Renal pelvis (tissue), 4 donors: ENCODE data around the gene PLN. TPM values are rescaled to one million over a fixed set of nuclear protein-coding genes. Genes with fewer than 3 reads are reported as not detected.
A peak's percentile ranks its signal among the peaks of the same experiment; 100 is the strongest.

Experiments
- DNase-seq: peaks from one replicate; pipeline ENCODE4 v3.0.0-alpha.2; 2013
- polyA plus RNA-seq, 3 donors: library from polyadenylated mRNA; unstranded; fragments of 120-200 nt; gene quantifications; one replicate each; pipeline ENCODE4 v1.2.1, GENCODE V29; 2013; ENCODE audit not compliant: insufficient read length in 3 of 3

Gene PLN
- polyA plus RNA-seq, 3 donors: 3.0 to 3.7 (median 3.5) TPM

DNA sequence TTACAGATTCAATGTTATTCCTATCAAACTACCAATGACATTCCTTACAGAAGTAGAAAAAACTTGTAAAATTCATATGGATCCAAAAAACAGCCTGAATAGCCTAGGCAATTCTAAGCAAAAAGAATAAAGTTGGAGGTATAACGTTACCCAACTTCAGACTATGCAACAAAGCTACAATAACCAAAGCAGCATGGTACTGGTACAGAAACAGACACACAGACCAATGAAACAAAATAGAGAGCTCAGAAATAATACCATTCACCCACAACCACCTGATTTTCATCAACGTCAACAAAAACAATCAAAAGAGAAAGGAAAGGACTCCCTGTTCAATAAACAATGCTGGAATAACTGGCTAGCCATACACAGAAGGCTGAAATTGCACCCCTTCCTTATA, 17.2 kb upstream of the PLN start:
- DNase-seq: no peak

DNA sequence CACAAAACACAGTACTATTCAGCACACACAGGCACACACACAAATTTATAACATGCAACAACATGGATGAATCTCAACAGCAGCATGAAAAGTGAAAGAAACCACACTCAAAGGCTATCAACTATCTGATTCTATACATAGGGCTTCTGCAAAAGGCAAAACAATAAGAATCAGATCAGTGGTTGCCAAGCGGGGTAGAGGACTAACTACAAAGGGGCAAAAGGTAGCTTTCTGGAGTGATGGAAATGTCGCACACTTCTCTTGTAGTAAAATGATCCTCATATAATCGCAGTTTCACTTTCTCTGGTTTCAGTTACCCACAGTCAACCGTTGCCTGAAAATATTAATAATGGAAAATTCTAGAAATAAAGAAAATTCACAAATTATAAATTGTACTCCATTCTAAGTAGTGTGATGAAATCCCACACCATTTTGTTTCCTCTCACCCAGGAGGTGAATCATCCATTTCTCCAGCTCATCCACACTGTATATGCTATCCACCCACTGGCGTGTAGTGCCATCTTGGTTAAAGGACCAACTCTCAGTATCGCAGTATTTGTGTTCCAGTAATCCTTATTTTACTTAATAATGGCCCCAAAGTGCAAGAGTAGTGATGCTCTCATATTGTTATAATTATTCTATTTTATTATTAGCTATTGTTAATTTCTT, 12.8 kb upstream of the PLN start:
- no peak for DNase-seq

DNA sequence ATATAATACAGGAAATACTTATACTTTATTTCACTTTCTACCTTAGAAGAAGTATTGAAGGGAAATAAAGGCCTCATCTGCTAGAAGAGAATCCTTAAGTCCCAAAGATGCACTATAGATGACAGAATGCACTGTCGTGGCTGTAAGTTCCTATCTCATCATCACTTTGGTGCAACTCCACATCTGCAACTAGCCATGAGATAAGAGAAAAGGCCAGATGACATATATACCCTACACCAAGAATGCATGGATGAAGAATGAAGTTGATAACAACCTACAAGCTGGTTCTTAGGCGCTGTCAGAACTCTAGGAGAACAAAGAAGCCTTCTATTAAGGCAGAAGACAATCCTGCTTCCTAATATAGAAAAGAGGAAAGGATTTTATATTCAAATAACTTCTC, 11.6 kb upstream of the PLN start:
- DNase-seq: no peak

DNA sequence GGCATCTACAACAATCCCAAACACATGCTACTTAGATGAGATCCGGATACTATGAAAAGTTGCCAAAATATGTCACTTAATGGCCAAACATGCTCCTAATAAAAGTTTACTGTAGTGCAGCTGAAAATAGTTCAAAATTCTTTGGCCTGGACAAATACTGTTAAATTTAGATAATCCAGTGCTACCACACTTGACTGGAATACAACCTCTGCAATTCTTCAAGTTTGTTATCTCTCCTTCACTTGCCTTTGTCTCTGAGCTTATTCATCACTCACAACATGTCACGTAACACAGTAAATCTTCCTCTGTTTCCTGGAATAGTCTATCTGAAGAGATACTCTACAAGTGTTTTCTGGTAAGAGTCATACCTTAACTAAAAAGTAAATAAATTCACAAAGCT, 10.5 kb upstream of the PLN start:
- peak; percentile 8 for DNase-seq

DNA sequence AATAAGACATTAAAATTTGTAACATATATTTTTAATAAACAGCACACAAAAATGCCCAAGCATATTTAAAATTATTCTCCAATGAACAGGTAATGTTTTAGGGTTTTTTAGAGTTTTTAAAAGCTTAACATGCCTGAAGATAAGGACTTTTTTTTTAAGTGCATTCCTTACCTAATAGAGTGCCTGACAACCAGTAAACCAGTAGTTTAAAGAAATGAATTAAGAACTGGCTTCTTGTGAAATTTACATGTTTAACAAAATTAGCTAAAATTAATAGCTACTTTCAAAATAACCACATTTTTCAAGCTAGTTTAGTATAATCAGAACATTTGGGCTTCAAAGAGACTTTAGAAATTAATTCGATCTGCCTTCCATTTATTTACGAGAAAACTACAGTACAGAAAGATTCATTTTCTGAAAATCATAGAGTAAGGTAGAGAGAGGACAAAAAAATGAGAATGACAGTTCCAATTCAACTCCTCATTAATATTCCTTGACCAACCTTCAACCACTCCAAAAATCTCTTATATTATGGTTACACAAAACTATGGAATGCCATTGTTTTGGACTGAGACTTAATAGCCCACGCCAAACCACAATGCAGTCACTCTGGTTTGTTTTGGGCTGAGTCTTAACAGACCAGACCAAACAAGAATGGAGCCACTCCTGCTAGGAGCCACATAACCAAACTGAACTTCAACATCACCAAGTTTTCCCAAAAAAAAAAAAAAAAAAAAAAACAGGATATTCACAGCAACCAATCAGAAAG, 5.7 kb upstream of the PLN start:
- DNase-seq: no peak

DNA sequence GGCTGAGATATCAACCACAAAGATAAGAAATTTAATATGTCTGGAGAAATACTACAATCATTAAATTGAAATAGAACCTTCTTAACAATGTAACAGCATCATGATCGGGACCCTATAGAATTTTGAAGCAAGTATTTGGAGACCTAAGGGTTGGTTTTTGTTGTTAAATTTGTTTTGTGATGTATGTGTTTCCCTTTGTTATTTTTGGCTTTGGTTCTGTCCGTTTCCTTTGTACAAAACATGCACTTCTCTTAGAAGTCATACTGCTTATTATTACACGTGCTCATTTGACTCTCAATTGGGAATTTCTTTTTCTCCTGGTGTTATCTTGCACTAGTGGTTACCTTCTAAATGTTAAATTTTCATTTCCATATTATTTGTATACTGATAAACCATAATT, 4.0 kb upstream of the PLN start:
- DNase-seq: no peak

DNA sequence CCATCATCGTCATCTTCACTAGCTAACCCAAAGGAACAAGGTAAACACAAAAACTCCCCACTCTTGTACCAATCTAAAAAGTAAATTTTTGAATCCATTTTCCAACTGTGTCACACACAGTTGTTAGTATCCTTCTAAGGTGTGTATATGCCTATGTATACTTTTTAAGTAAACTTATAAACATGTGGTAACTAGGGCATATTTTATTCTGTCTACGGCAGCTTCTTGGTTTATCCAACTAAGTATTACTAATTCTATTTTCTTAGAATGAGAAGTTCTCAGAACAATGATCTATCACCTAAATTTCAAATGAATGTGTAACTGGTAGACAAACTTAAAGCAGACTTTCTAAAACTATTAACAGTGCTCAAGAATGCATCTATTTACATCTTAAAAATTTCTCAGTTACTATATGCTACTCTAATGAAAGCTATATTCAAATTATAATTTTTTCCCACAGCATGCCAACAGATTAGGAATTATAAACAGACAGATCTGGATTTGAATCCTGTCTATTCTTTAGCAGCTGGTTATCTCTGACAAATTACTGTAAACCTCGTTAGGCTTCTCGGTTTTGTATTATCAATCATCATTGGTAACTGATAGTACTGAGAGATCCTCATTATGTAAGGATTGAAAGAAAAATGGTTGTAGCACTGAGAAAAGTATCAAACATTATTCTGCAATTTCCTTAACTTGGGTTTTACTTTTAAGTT, 1.8 kb upstream of the PLN start:
- DNase-seq: no peak

DNA sequence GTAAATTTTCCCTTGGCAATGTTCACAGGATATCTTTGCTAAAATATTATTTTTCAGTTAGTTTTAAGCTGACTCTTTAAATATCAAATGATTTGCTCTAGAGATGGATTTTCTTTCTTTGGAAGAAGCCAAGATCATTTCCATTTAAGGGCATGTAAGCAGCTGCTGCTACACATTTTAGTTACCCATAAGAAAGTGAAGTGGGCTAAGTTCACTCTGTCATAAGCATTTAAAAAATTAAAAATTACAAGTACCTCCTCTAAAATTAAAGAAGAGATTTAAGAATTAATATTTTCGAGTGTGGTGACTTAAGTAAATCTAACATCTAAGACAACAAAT, 1.2 kb upstream of the PLN start:
- DNase-seq: no peak

DNA sequence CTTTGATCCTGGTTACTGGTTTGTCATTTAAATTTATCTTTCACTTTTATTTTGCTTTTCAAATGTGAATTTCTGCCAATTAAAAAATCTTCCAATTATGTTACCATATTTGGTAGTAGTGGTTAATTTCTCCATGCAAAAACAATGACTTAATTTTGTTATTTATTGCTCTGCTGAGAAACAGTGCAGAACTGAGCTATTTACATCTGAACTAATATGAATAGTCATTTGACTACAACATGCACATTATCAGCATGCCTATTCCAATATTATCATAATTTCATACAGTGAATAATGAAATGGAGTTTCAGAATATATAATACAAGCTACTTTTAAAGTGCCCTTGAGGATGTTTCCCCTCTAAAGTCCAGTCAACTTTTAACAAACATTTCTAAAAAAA, 517 bp downstream of the PLN start:
- DNase-seq: no peak

DNA sequence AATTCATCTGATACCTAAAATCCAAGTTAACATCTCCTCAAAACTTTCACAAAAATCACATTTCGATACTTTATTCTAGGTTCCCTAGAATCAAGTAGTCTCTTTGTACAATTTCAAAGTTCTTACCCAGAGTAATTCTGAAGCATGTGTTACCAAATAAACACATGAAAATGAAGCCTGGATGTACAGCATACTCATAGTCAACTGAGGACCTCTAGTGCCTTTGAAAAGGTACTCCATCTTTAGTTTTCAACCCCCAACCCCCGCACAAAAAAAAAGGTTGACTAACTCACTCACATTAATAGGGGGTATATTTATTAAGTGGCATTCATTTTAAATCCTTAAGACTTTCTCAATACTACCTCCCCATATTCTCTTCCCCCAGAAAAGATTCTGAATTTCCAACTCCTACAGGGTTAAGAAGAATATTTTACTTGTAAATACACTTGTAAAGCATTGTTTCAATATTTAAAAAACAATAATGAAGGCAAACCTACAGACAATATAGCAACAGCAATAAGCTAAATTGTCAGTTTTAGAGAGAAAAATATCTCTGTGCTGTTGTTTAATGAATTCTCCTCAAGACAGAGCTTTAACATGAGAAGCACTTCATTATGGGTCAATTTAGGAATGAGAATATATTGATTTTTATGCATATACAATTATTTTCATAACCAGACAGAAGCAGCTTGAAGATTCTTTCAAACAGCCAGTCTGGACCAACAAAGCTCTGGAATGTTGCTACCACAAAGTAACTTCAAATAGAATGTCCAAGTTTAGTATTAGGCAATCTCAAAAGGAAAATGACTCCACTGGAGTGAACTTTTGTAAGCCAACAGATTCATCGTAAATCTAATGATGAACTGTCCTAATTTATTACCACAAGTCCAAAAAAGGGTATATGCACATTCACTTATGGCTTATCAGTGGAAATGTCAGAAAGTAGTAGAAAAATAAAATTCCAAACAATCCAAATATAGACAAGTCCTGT, 3.3 kb downstream of the PLN start:
- peak; percentile 40 for DNase-seq

DNA sequence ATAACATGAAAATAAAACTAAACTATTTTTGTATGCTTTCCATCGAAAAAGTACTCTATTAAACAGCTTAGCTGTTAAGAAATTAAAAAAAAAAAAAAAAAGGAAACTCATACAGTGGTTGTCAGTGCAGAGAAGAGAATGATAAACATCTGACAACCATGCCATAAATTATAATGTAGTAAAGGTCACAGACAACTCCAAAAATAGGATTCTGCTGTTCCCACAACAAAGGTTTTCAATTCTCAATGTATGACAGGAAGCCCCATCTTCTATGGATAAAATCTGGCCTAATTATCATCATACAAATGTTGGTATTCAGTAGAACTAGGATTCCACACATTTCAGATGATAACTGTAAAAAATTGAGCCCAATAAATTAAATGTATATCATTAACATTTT, 5.0 kb downstream of the PLN start:
- DNase-seq: no peak

DNA sequence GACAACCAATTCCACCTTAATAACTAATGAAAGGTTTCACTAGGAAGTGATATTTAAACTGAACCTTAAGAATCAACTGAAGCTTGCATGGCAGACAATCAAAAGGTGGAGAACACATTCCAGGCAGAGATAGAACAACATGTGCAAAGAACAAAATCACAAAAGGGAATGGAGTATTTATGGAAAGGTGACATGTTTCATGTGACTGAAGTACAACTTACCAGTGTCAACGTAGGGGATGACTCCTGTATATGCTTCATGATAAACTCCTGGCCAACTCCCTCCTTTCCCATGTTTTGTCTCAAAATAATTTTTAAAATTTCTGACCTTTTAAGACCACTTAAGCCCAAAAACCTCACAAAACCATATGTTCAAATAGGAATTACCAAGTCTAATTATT, 6.6 kb downstream of the PLN start:
- DNase-seq: no peak

DNA sequence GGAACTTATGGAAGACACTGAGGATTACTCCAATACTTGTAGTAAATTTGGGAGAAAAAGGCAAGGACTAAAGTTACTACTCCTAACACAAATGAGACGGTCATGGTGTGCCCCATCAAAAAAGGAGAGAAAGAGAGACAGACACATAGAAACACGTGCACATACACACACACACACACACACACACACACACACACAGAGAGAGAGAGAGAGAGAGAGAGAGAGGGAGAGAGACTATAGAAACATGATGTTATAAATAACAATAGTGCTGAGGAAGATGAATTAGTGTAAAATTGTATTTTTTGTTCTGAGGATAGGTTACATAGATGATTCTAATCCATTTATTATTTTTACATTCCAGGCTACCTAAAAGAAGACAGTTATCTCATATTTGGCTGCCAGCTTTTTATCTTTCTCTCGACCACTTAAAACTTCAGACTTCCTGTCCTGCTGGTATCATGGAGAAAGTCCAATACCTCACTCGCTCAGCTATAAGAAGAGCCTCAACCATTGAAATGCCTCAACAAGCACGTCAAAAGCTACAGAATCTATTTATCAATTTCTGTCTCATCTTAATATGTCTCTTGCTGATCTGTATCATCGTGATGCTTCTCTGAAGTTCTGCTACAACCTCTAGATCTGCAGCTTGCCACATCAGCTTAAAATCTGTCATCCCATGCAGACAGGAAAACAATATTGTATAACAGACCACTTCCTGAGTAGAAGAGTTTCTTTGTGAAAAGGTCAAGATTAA, 10.5 kb downstream of the PLN start:
- DNase-seq: no peak

DNA sequence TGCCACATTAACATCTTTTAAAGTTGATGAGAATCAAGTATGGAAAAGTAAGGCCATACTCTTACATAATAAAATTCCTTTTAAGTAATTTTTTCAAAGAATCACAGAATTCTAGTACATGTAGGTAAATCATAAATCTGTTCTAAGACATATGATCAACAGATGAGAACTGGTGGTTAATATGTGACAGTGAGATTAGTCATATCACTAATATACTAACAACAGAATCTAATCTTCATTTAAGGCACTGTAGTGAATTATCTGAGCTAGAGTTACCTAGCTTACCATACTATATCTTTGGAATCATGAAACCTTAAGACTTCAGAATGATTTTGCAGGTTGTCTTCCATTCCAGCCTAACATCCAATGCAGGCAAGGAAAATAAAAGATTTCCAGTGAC, 11.6 kb downstream of the PLN start:
- no peak for DNase-seq

DNA sequence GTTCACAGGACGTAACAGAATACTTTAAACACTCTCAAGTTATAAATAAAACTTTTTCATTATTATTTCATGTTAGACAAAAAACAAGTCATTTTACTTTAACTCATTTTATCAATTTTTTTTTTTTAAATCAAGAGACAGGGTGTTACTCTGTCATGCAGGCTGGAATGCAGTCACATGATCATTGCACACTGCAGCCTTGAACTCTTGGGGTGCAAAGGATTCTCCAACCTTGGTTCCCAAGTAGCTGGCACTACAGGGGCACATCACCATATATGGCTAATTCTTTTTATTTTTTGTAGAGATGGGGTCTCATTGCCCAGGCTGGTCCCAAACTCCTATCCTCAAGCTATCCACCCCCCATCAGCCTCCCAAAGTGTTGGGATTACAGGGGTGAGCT, 14.2 kb downstream of the PLN start:
- DNase-seq: no peak

DNA sequence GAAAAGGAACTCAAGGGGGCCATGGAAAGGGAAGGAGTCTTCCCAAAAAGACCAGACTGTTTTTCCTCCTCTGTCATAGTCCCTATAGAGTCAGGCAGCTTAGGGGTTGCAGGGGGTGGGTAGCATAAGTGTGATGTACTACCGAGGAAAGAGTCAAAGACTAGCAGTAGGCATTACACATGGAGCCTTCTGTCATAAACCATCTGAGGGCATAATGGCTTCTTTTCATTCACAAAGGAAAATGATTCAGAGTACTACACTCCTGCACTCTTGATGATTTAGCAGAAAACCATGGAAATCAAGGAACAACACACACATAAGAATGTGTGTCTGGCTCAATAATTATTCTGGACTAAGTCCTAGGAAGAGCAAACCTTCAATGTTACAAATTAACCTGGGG, 14.9 kb downstream of the PLN start:
- no peak for DNase-seq

DNA sequence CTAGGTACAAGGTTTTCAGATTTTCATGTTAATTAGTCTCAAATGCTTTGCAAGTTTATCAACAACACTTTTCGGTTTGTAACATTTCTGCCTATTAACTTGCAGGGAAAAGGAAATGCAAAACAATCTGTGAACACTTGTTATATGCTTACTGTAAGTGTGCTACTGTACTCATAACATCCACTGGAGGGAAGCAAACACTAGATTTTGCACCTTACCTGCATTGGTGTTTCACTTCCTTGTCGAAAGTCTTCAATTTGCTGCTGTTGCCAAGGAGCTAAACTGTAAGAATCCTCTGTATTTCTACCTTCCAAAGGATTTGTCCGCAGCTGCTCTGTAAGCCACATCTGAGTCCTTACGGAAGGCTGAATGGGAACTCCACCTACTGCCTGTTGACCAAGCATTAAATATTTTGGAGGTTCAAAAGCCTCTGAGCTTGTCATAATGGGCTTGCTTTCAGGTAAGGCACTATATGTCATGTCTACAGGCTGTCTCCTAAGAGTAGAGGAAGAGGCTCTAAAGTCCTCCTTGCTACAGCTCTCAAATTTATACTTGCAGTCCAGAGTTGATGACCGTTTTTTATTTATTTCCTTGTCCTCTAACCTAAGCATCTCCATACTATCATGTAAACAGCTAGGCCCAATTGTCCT, 17.3 kb downstream of the PLN start:
- peak; percentile 46 for DNase-seq

DNA sequence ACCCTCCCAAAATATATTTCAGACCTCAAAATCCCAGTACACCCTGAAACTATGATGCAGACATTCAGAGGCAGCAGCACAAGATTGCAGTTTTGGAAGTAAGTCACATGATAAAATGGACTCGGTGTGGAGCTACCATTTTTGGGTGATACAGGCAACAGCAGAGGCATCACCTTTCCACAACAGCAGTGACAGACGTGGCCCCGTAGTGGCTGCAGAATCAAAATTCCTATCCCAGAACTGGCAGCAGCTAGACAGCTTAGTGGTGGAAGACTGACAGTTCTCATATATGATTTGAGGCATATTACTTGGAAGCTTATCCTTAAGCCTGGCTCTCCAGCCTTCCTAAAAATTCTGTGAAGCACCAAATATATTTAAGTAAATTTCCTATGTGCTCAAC, 19.9 kb downstream of the PLN start:
- DNase-seq: no peak

DNA sequence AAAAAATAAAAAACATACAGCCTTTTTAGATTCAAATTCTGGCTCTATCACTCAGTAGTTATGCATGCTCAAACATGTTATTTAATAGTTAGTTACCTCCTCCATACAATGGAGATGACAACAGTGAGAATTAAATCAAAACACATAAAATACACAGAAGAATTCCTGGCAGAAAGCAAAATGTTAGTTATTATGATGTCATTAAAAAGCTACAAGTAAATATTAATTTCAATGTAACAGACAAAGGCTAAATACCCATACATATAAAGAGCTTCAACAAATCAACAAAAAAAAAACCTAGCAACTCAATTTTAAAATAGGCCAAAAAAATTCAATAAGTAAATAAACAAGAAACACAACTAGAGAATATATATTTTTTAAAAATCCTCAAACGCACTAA, 21.4 kb downstream of the PLN start:
- no peak for DNase-seq

DNA sequence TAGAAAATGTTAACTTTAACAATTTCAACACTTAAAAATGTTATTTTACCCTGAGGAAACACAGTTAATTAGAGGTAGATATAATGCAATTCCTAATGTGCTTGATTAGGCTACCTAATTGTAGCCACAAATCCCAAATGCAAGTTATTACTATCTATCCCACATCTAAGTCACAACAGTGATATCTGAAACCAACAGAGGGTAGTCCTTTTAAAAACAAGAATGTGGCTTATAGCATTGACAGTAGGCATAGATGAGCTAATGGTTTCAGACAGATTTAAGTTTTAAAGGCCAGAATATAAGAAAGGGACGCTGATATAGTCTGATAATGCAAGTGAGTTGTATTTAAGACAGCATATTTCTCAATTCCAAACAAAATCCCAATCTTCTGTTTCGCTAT, 23.0 kb downstream of the PLN start:
- DNase-seq: no peak
